OCI-M2 (cell line): ENCODE results near the gene CHRNA4.
"Not testable (repeated sequence)": the region's sequence is repeated elsewhere in the genome, so short reads cannot be mapped to it uniquely, and the experiment has no call there.

Experiments
- DNase-seq: peaks from one replicate; lab custom pipeline; 2025; ENCODE audit not compliant: unreplicated experiment; lab: John Stamatoyannopoulos, UW

CHRNA4 gene

GRCh38 chr20:63311186-63311832 lies 49.8 kb downstream of the CHRNA4 start:
- no peak for DNase-seq

- DNase-seq, result no peak
These were observed 50.7 kb downstream of the CHRNA4 start for GRCh38 chr20:63310265-63310991.

- DNase-seq, result no peak
These were observed 51.7 kb downstream of the CHRNA4 start for GRCh38 chr20:63309261-63310071.

GRCh38 chr20:63308218-63308911 lies 52.8 kb downstream of the CHRNA4 start:
- no peak for DNase-seq

GRCh38 chr20:63307538-63308217 lies 53.5 kb downstream of the CHRNA4 start:
- DNase-seq, result no peak

GRCh38 chr20:63306673-63307537 lies 54.2 kb downstream of the CHRNA4 start:
- DNase-seq, result no peak

GRCh38 chr20:63305933-63306672 lies 55.0 kb downstream of the CHRNA4 start:
- not testable (repeated sequence) for DNase-seq

GRCh38 chr20:63305393-63305792 lies 55.8 kb downstream of the CHRNA4 start:
- no peak for DNase-seq

GRCh38 chr20:63303095-63303666 lies 58.0 kb downstream of the CHRNA4 start:
- DNase-seq, result no peak

GRCh38 chr20:63301671-63302070 lies 59.5 kb downstream of the CHRNA4 start:
- no peak for DNase-seq

- DNase-seq, result no peak
These were observed 62.3 kb downstream of the CHRNA4 start for GRCh38 chr20:63298731-63299312.

- no peak for DNase-seq
These were observed 63.2 kb downstream of the CHRNA4 start for GRCh38 chr20:63297796-63298572.

GRCh38 chr20:63297371-63297781 lies 63.8 kb downstream of the CHRNA4 start:
- DNase-seq, result no peak

GRCh38 chr20:63296531-63297299 lies 64.4 kb downstream of the CHRNA4 start:
- DNase-seq, result no peak

GRCh38 chr20:63295846-63296245 lies 65.3 kb downstream of the CHRNA4 start:
- DNase-seq, result no peak

GRCh38 chr20:63295422-63295821 lies 65.7 kb downstream of the CHRNA4 start:
- DNase-seq, result no peak

GRCh38 chr20:63295018-63295417 lies 66.1 kb downstream of the CHRNA4 start:
- DNase-seq, result no peak
